Measurements from ENCODE around the gene HERPUD2.
"Not testable (repeated sequence)": the region's sequence is repeated elsewhere in the genome, so short reads cannot be mapped to it uniquely, and the experiment has no call there.

HERPUD2 gene

DNA sequence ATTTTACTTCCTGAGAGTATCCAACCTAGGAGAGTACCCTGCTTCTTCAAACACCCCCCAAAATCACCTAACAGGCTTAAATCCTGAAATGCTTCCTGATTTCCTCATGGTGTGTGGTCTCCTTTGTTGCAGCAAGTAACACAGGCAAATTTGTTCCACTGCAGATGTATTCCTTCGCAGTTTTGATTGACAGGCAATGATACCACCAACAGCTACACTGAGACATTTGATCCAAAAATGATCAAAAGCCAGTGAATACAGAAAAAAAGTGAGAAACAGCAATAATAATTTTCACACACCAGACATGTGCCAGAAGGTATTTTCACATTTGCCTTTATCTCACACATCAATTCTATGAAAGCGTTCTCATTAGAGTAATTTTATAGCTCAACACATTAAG, 95.9 kb downstream of the HERPUD2 start:
- DNase-seq: no peak

DNA sequence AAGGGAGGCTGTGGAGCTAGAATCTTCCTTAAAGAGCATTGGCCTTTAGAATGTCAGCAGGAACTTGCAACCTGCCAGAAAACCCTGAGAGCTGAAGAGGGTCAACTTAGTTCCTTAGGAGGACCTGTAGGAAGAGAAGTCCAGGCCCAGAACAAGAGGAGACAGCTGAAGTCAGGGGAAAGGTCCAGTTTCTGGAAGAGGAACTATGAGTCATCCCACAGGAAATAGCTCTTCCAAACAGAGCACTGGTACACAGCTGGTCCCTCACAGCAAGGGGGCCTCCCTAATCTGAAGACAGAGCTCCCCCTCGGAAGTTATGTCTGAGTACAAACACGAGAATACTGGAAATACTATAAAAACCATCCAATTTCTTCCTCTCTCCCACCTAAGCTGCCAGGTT, 98.9 kb downstream of the HERPUD2 start:
- no peak for DNase-seq

DNA sequence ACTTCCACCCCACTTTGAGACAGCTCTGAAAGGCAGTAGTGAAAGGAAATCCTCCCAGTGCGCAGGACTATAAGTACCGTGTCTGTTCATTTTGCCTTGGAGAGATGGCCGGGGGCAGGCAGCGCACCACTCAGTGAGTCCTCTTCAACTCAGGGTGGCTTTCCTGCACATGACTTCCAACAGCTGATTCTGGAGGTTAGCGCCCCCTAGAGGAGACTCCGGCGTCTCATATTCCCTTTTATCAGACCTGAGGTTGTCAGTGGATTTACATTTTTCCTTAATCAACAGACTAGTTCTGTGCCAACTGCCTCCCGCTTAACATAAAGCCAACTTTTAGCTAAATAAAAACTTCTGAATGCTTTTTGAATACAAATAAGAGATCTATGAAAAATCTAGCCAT, 101.0 kb downstream of the HERPUD2 start:
- no peak for DNase-seq

DNA sequence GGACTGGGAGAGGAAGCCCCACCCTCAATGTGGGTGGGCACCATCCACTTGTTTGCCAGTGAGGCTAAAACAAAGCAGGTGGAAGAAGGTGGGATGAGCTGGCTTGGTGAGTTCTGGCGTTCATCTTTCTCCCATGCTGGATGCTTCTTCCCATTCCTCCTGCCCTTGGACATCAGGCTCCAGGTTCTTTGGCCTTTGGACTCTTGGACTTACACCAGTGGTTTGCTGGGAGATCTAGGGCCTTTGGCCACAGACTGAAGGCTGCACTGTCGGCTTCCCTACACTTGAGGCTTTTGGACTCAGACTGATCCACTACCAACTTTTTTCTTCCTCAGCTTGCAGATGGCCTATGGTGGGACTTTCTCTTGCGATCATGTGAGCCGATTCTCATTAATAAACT, 106.3 kb downstream of the HERPUD2 start:
- no peak for DNase-seq

DNA sequence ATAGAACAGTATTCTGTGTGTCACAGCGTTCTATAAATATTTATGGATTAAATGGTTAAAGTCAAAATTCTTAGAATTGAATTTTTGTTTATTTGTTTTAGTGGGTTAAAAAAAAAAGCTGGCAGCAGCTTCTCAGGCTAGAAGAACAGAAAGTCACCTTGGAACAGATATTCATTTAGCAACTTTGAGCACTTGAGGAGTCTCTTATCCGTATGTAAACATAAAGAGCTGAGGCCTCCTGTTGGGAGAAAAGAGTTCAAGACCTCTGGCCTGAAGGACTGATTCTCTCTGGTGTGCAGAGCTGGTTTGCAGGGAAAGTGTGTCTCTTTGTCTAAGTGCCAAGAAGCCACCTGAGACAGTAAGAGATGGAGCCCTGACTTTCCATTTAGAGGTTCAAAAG, 109.9 kb downstream of the HERPUD2 start:
- DNase-seq: no peak

DNA sequence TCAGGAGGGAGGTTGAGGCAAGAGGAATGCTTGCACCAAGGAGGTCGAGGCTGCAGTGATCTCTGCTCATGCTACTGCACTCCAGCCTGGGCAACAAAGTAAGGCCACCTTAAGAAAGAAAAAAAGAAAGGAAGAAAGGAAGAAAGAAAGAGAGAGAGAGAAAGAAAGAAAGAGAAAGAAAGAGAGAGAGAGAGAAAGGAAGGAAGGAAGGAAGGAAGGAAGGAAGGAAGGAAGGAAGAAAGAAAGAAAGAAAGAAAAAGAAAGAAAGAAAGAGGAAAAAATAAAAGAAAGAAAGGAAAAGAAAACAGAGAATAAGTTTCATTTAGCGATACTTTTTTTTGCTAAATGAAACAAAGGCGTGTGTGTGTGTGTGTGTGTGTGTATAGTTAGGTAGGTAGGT, 110.4 kb downstream of the HERPUD2 start:
- DNase-seq: not testable (repeated sequence)
